GM12878 (cell line): ENCODE measurements around the gene LPIN1. TPM values are rescaled to one million over a fixed set of nuclear protein-coding genes. Genes with fewer than 3 reads are reported as not detected.

Source experiments
- BACH1 ChIP-seq: fragments of 450-650 bp; IDR thresholded peaks from 2 replicates; pipeline ENCODE4 v1.6.1; 2017; ENCODE audit warnings: mild to moderate bottlenecking, borderline replicate concordance
- BCL11A ChIP-seq: IDR thresholded peaks from 2 replicates; pipeline ENCODE4 v1.6.1; 2011; ENCODE audit warnings: low read depth, low read length
- BHLHE40 ChIP-seq, 2 experiments: fragments of 450-650 bp in 1 of 2; IDR thresholded peaks; 2 replicates each; pipeline ENCODE4 v1.6.1; 2011 to 2017; ENCODE audit warnings: low read depth in 2 of 2, borderline replicate concordance in 1 of 2, improper control_type of control experiment in 1 of 2, low read length in 1 of 2, mild to moderate bottlenecking in 1 of 2
- BRCA1 ChIP-seq: IDR thresholded peaks from 2 replicates; pipeline ENCODE4 v1.6.1; 2011; ENCODE audit warnings: low read depth, low read length, improper control_type of control experiment
- ETV6 ChIP-seq, 2 experiments: fragments of 450-650 bp in 1 of 2; IDR thresholded peaks in 1 of 2; conservative IDR thresholded peaks in 1 of 2; 2 replicates each; pipeline ENCODE4 v1.6.1; 2014; ENCODE audit warnings: antibody characterized with exemption in 1 of 2, borderline replicate concordance in 1 of 2, low read depth in 1 of 2, mild to moderate bottlenecking in 1 of 2, moderate library complexity in 1 of 2
- IKZF1 ChIP-seq: fragments of 450-650 bp; conservative IDR thresholded peaks from 2 replicates; pipeline ENCODE4 v1.6.1; 2017; ENCODE audit warnings: antibody characterized with exemption, mild to moderate bottlenecking
- IRF3 ChIP-seq: fragments of 450-650 bp; IDR thresholded peaks from 2 replicates; pipeline ENCODE4 v1.6.1; 2014; ENCODE audit warnings: mild to moderate bottlenecking
- KLF5 ChIP-seq: fragments of 450-650 bp; IDR thresholded peaks from 2 replicates; pipeline ENCODE4 v1.6.1; 2014; ENCODE audit warnings: mild to moderate bottlenecking; ENCODE audit not compliant: partially characterized antibody
- MYB ChIP-seq: fragments of 150-350 bp; IDR thresholded peaks from 2 replicates; pipeline ENCODE4 v1.6.1; 2014; ENCODE audit warnings: mild to moderate bottlenecking, low read depth, low read length, borderline replicate concordance
- MYC ChIP-seq: IDR thresholded peaks from 2 replicates; pipeline ENCODE4 v1.6.1; 2011; ENCODE audit warnings: mild to moderate bottlenecking, low read length, moderate library complexity, inconsistent platforms; ENCODE audit not compliant: insufficient read depth, insufficient replicate concordance, insufficient read length, severe bottlenecking
- NR2C1 ChIP-seq: fragments of 450-650 bp; IDR thresholded peaks from 2 replicates; pipeline ENCODE4 v1.6.1; 2017; ENCODE audit warnings: antibody characterized with exemption, mild to moderate bottlenecking, moderate library complexity
- PAX8 ChIP-seq: fragments of 450-650 bp; IDR thresholded peaks from 2 replicates; pipeline ENCODE4 v1.6.1; 2017; ENCODE audit warnings: mild to moderate bottlenecking, moderate library complexity
- POLR2A ChIP-seq: IDR thresholded peaks from 2 replicates; pipeline ENCODE4 v1.6.1; 2011; ENCODE audit warnings: low read depth, mild to moderate bottlenecking, low read length
- POLR2AphosphoS2 ChIP-seq: IDR thresholded peaks from 2 replicates; pipeline ENCODE4 v1.6.1; 2011; ENCODE audit warnings: low read depth, mild to moderate bottlenecking, low read length, improper control_type of control experiment, moderate library complexity
- POLR2AphosphoS5 ChIP-seq: IDR thresholded peaks from 2 replicates; pipeline ENCODE4 v1.6.1; 2011; ENCODE audit warnings: mild to moderate bottlenecking, low read length, inconsistent platforms
- RAD21 ChIP-seq: IDR thresholded peaks from 2 replicates; pipeline ENCODE4 v1.6.1; 2011; ENCODE audit warnings: mild to moderate bottlenecking, low read depth, low read length, moderate library complexity; ENCODE audit not compliant: insufficient read depth
- RB1 ChIP-seq: fragments of 450-650 bp; formaldehyde crosslinking; IDR thresholded peaks from 2 replicates; pipeline ENCODE4 v1.6.1; 2017; ENCODE audit warnings: mild to moderate bottlenecking, borderline replicate concordance
- SKIL ChIP-seq: fragments of 450-650 bp; IDR thresholded peaks from 2 replicates; pipeline ENCODE4 v1.6.1; 2017; ENCODE audit warnings: mild to moderate bottlenecking, low read depth, inconsistent platforms; ENCODE audit not compliant: poor library complexity, severe bottlenecking
- SP1 ChIP-seq: IDR thresholded peaks from one replicate; pipeline ENCODE4 v1.6.1; 2011; ENCODE audit warnings: low read depth, low read length
- SRF ChIP-seq, 2 experiments: IDR thresholded peaks; 2 replicates each; pipeline ENCODE4 v1.6.1; 2011; ENCODE audit warnings: low read depth in 2 of 2, low read length in 2 of 2, mild to moderate bottlenecking in 1 of 2, moderate library complexity in 1 of 2
- ZBED1 ChIP-seq: IDR thresholded peaks from 2 replicates; pipeline ENCODE4 v1.6.1; 2016; ENCODE audit warnings: borderline replicate concordance
- ZNF24 ChIP-seq: fragments of 450-650 bp; IDR thresholded peaks from 2 replicates; pipeline ENCODE4 v1.6.1; 2017; ENCODE audit warnings: antibody characterized with exemption, mild to moderate bottlenecking
- ZNF384 ChIP-seq: IDR thresholded peaks from 2 replicates; pipeline ENCODE4 v1.6.1; 2012; ENCODE audit warnings: low read depth, mild to moderate bottlenecking, low read length, improper control_type of control experiment, borderline replicate concordance
- ZNF687 ChIP-seq: fragments of 450-650 bp; IDR thresholded peaks from 2 replicates; pipeline ENCODE4 v1.6.1; 2017; ENCODE audit warnings: mild to moderate bottlenecking, moderate library complexity
- polyA plus RNA-seq, 11 experiments: library from polyadenylated mRNA; depleted of rRNA in 4 of 11; unstranded in 6 of 11; stranded (reverse) in 5 of 11; fragments of >200 nt; fragmentation: Nextera tagmentation in 4 of 11; fragmentation: Illumina TruSeq in 1 of 11; extraction: Ambion mirVana in 4 of 11; extraction: Trizol in 1 of 11; gene quantifications; 1 replicate in 1 of 11; 2 replicates in 10 of 11; pipeline versions ENCODE4 v1.2.1 to v1.2.3, GENCODE V29; 2011 to 2016; ENCODE audit warnings: inconsistent platforms in 2 of 11, missing spikeins in 2 of 11, low read depth in 1 of 11
- total RNA-seq, 4 experiments: library from RNA; depleted of rRNA in 3 of 4; stranded (reverse); fragments of >200 nt in 3 of 4; fragmentation: Illumina TruSeq in 1 of 4; extraction: Trizol in 1 of 4; gene quantifications; 2 replicates each; pipeline versions ENCODE4 v1.2.1 to v1.2.3, GENCODE V29; 2013 to 2021

Gene LPIN1
- total and polyA plus RNA-seq, 10 of the 15 experiments (the other 5 are each of a cell fraction or from before 2014, with no cell fraction given), result 18.8 to 82.5 (median 50.3) TPM

GRCh38 chr2:11753886-11754699 is 7.7 kb downstream of the LPIN1 start (continued):
- no peak for TF ChIP-seq SKIL
- TF ChIP-seq BRCA1, result no peak
- no peak for TF ChIP-seq MYB
- TF ChIP-seq ZNF687, result peak; percentile 23; the same call in 1 of the 2 replicates
- TF ChIP-seq BCL11A, result peak; percentile 6; the same call in 1 of the 2 replicates
- TF ChIP-seq PAX8, result no peak
- no peak for TF ChIP-seq BACH1
- no peak for TF ChIP-seq SP1
- TF ChIP-seq NR2C1, result no peak
- peak; percentile 4 to 20; a peak in 1 of 4 replicates for TF ChIP-seq BHLHE40 (IDR thresholded peaks at IDR 0.05; ENCODE audit: borderline replicate concordance in 1 of 2, low read depth in 2 of 2, low read length in 1 of 2)
- TF ChIP-seq RB1, result no peak
- TF ChIP-seq MYC, result no peak
- no peak for TF ChIP-seq ZNF24
- no peak for TF ChIP-seq IRF3
- peak; percentile 60; the same call in 1 of the 2 replicates for TF ChIP-seq POLR2A
- TF ChIP-seq SRF (IDR thresholded peaks at IDR 0.05; ENCODE audit: low read depth in 2 of 2, low read length in 2 of 2), result no peak
- peak; percentile 22 for TF ChIP-seq KLF5
- no peak; the same call in 1 of the 2 replicates for TF ChIP-seq IKZF1
- peak; percentile 66; the same call in 1 of the 2 replicates for TF ChIP-seq POLR2AphosphoS5
- TF ChIP-seq ZBED1, result no peak
- TF ChIP-seq ZNF384, result no peak
- no peak for TF ChIP-seq RAD21
- TF ChIP-seq POLR2AphosphoS2, result no peak
- TF ChIP-seq ETV6 (conservative IDR thresholded peaks at IDR 0.05 in 1 of 2, IDR thresholded peaks at IDR 0.05 in 1 of 2; ENCODE audit: borderline replicate concordance in 1 of 2, low read depth in 1 of 2), result peak in 1 of 2 experiments; percentile 66; a peak in 1 of 4 replicates
